NCI-H510A treated with DMSO at 0.1 percent for 48 hours (cell line): ENCODE measurements around the gene MAN2B1.
A peak's percentile ranks its signal among the peaks of the same experiment; 100 is the strongest.
"Not testable (repeated sequence)": the region's sequence is repeated elsewhere in the genome, so short reads cannot be mapped to it uniquely, and the experiment has no call there.

ENCODE experiments used
- DNase-seq: peaks from one replicate; lab custom pipeline; 2025; lab: John Stamatoyannopoulos, UW

MAN2B1 gene

GRCh38 chr19:12657966-12658365, 8.6 kb downstream of the MAN2B1 start:
- DNase-seq = no peak

GRCh38 chr19:12656899-12657571, 9.5 kb downstream of the MAN2B1 start:
- DNase-seq = no peak

- no peak for DNase-seq
Observed at GRCh38 chr19:12655546-12655945, 11.0 kb downstream of the MAN2B1 start.

GRCh38 chr19:12652219-12652618, 14.3 kb downstream of the MAN2B1 start:
- no peak for DNase-seq

- no peak for DNase-seq
Observed at GRCh38 chr19:12649941-12650340, 16.6 kb downstream of the MAN2B1 start.

GRCh38 chr19:12648088-12648487, 18.5 kb downstream of the MAN2B1 start:
- no peak for DNase-seq

GRCh38 chr19:12647490-12648071, 19.0 kb downstream of the MAN2B1 start:
- DNase-seq = no peak

- DNase-seq = no peak
Observed at GRCh38 chr19:12647047-12647446, 19.5 kb downstream of the MAN2B1 start.

- DNase-seq = no peak
Observed at GRCh38 chr19:12646551-12646950, 20.0 kb downstream of the MAN2B1 start.

- DNase-seq = not testable (repeated sequence)
Observed at GRCh38 chr19:12643716-12644115, 22.8 kb downstream of the MAN2B1 start.

- no peak for DNase-seq
Observed at GRCh38 chr19:12642506-12642905, 24.0 kb downstream of the MAN2B1 start.

- no peak for DNase-seq
Observed at GRCh38 chr19:12641456-12641855, 25.1 kb downstream of the MAN2B1 start.

- DNase-seq = peak; percentile 41
Observed at GRCh38 chr19:12639901-12640613, 26.5 kb downstream of the MAN2B1 start.

GRCh38 chr19:12638611-12639182, 27.8 kb downstream of the MAN2B1 start:
- no peak for DNase-seq

GRCh38 chr19:12636631-12637030, 29.9 kb downstream of the MAN2B1 start:
- DNase-seq = no peak

- DNase-seq = no peak
Observed at GRCh38 chr19:12629215-12629614, 37.3 kb downstream of the MAN2B1 start.

- DNase-seq = no peak
Observed at GRCh38 chr19:12628040-12629022, 38.2 kb downstream of the MAN2B1 start.

- no peak for DNase-seq
Observed at GRCh38 chr19:12626958-12627357, 39.6 kb downstream of the MAN2B1 start.

- no peak for DNase-seq
Observed at GRCh38 chr19:12623361-12624031, 43.0 kb downstream of the MAN2B1 start.

- DNase-seq = not testable (repeated sequence)
Observed at GRCh38 chr19:12621253-12622024, 45.1 kb downstream of the MAN2B1 start.
